PFSK-1 (cell line): ENCODE data around the gene VPS37C.

ENCODE experiments used
- POLR2AphosphoS5 ChIP-seq: IDR thresholded peaks from 2 replicates; pipeline ENCODE4 v1.6.1; 2012; ENCODE audit warnings: low read depth, mild to moderate bottlenecking, control low read depth, low read length, moderate library complexity
- REST ChIP-seq, 2 experiments: IDR thresholded peaks; 2 replicates each; pipeline versions ENCODE4 v1.6.1 to v1.8.0; 2011 to 2012; ENCODE audit warnings: low read depth in 2 of 2, low read length in 2 of 2, control low read depth in 1 of 2, inconsistent platforms in 1 of 2, mild to moderate bottlenecking in 1 of 2, moderate library complexity in 1 of 2; ENCODE audit not compliant: insufficient read depth in 1 of 2
- SIN3A ChIP-seq: IDR thresholded peaks from 2 replicates; pipeline ENCODE4 v1.6.1; 2012; ENCODE audit warnings: mild to moderate bottlenecking, low read length, moderate library complexity, borderline replicate concordance; ENCODE audit not compliant: insufficient read depth
- TAF1 ChIP-seq: IDR thresholded peaks from 2 replicates; pipeline ENCODE4 v1.6.1; 2012; ENCODE audit warnings: low read length, control low read depth, borderline replicate concordance; ENCODE audit not compliant: insufficient read depth

DNA sequence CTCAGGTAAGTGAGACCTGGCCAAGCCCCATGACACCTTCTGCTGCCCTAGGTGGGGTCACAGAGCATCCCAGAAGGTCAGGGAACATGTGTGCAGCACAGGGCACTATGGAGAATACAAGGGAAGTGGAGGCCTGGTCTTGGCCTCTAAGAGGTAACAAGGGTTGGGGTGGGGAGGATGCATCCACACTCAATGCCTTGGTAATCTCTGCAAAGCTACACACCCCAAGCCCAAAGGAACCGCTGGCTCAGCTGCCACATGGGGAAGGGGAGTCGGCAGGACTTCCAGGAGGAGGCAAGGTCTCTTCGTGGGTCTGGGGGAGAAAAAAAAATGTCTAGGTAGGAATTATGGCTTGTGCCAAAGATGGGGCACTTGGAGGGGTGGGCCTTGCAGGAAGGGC lies 41.7 kb downstream of the VPS37C start:
- TF ChIP-seq POLR2AphosphoS5 (no peak), REST (IDR thresholded peaks at IDR 0.05; ENCODE audit: insufficient read depth in 1 of 2, low read depth in 2 of 2, low read length in 2 of 2) (no peak), SIN3A (no peak), TAF1 (no peak)
